ENCODE results near the gene DYNC1I1. TPM values are rescaled to one million over a fixed set of nuclear protein-coding genes. Genes with fewer than 3 reads are reported as not detected.

The DYNC1I1 gene
- total RNA-seq, 1 donor from 2014 or later = 2.2 TPM

GRCh38 chr7:95952851-95953250 lies 180.5 kb downstream of the DYNC1I1 start:
- DNase-seq (ENCODE audit: extremely low read depth, low read depth, low spot score) = no peak

GRCh38 chr7:95955748-95956147 lies 183.4 kb downstream of the DYNC1I1 start:
- no peak for DNase-seq (ENCODE audit: extremely low read depth, low read depth, low spot score)

GRCh38 chr7:95957510-95957909 lies 185.2 kb downstream of the DYNC1I1 start:
- no peak for DNase-seq (ENCODE audit: extremely low read depth, low read depth, low spot score)

GRCh38 chr7:95960706-95961244 lies 188.4 kb downstream of the DYNC1I1 start:
- DNase-seq (ENCODE audit: extremely low read depth, low read depth, low spot score) = no peak

- no peak for DNase-seq (ENCODE audit: extremely low read depth, low read depth, low spot score)
These were observed 191.2 kb downstream of the DYNC1I1 start for GRCh38 chr7:95963446-95963990.

GRCh38 chr7:95971716-95972115 lies 199.4 kb downstream of the DYNC1I1 start:
- no peak for DNase-seq (ENCODE audit: extremely low read depth, low read depth, low spot score)

GRCh38 chr7:95972523-95972922 lies 200.2 kb downstream of the DYNC1I1 start:
- no peak for DNase-seq (ENCODE audit: extremely low read depth, low read depth, low spot score)

- no peak for DNase-seq (ENCODE audit: extremely low read depth, low read depth, low spot score)
These were observed 201.8 kb downstream of the DYNC1I1 start for GRCh38 chr7:95974108-95974507.

- DNase-seq (ENCODE audit: extremely low read depth, low read depth, low spot score) = no peak
These were observed 204.2 kb downstream of the DYNC1I1 start for GRCh38 chr7:95976369-95977060.

- no peak for DNase-seq (ENCODE audit: extremely low read depth, low read depth, low spot score)
These were observed 205.6 kb downstream of the DYNC1I1 start for GRCh38 chr7:95977994-95978393.

GRCh38 chr7:95980167-95980566 lies 207.8 kb downstream of the DYNC1I1 start:
- DNase-seq (ENCODE audit: extremely low read depth, low read depth, low spot score) = no peak

GRCh38 chr7:95980706-95981105 lies 208.4 kb downstream of the DYNC1I1 start:
- DNase-seq (ENCODE audit: extremely low read depth, low read depth, low spot score) = no peak

- no peak for DNase-seq (ENCODE audit: extremely low read depth, low read depth, low spot score)
These were observed 213.9 kb downstream of the DYNC1I1 start for GRCh38 chr7:95986178-95986764.

- no peak for DNase-seq (ENCODE audit: extremely low read depth, low read depth, low spot score)
These were observed 216.9 kb downstream of the DYNC1I1 start for GRCh38 chr7:95989301-95989700.

GRCh38 chr7:95993380-95993779 lies 221.0 kb downstream of the DYNC1I1 start:
- no peak for DNase-seq (ENCODE audit: extremely low read depth, low read depth, low spot score)

- no peak for DNase-seq (ENCODE audit: extremely low read depth, low read depth, low spot score)
These were observed 223.8 kb downstream of the DYNC1I1 start for GRCh38 chr7:95996174-95996573.

- DNase-seq (ENCODE audit: extremely low read depth, low read depth, low spot score) = no peak
These were observed 224.5 kb downstream of the DYNC1I1 start for GRCh38 chr7:95996886-95997285.

- no peak for DNase-seq (ENCODE audit: extremely low read depth, low read depth, low spot score)
These were observed 225.3 kb downstream of the DYNC1I1 start for GRCh38 chr7:95997632-95998031.

- no peak for DNase-seq (ENCODE audit: extremely low read depth, low read depth, low spot score)
These were observed 227.1 kb downstream of the DYNC1I1 start for GRCh38 chr7:95999481-95999880.

GRCh38 chr7:96004578-96004977 lies 232.2 kb downstream of the DYNC1I1 start:
- no peak for DNase-seq (ENCODE audit: extremely low read depth, low read depth, low spot score)

GRCh38 chr7:96005271-96005670 lies 232.9 kb downstream of the DYNC1I1 start:
- no peak for DNase-seq (ENCODE audit: extremely low read depth, low read depth, low spot score)

GRCh38 chr7:96009148-96009547 lies 236.8 kb downstream of the DYNC1I1 start:
- no peak for DNase-seq (ENCODE audit: extremely low read depth, low read depth, low spot score)
